OCI-LY3 (cell line): ENCODE measurements around the gene ABHD15.
"Not testable (repeated sequence)": the region's sequence is repeated elsewhere in the genome, so short reads cannot be mapped to it uniquely, and the experiment has no call there.

Experiments
- H2AFZ ChIP-seq: fragments of 200-600, 300-600 bp; shearing (Covaris generic); 2 replicates; pipeline ENCODE4 v1.6.0; 2014; ENCODE audit warnings: antibody characterized with exemption, low read depth, low read length
- H3K27ac ChIP-seq: fragments of 200-600, 300-600 bp; sonication (generic); 2 replicates; pipeline ENCODE4 v1.5.1; 2014; ENCODE audit warnings: mild to moderate bottlenecking, low read length, moderate library complexity, mixed read lengths
- H3K27me3 ChIP-seq: fragments of 200-600, 300-600 bp; sonication (generic); 2 replicates; pipeline ENCODE4 v1.6.1; 2014; ENCODE audit warnings: low read depth, low read length, mixed read lengths
- H3K36me3 ChIP-seq: fragments of 200-600, 300-600 bp; sonication (generic); replicated peaks from 2 replicates; pipeline ENCODE3; 2014; ENCODE audit warnings: low read depth, low read length, mixed read lengths
- H3K4me1 ChIP-seq: fragments of 300-600, 200-600 bp; sonication (generic); 2 replicates; pipeline ENCODE4 v1.6.1; 2014; ENCODE audit warnings: low read length, mixed read lengths
- H3K4me2 ChIP-seq: fragments of 200-600, 300-600 bp; sonication (generic); 2 replicates; pipeline ENCODE4 v1.6.1; 2014; ENCODE audit warnings: low read length, mixed read lengths
- H3K4me3 ChIP-seq: fragments of 300-600, 200-600 bp; sonication (generic); 2 replicates; pipeline ENCODE4 v1.5.1; 2014; ENCODE audit warnings: antibody characterized with exemption, mild to moderate bottlenecking, low read length, moderate library complexity
- H3K79me2 ChIP-seq: fragments of 300-600, 200-600 bp; shearing (Covaris generic); 2 replicates; pipeline ENCODE4 v1.6.1; 2014; ENCODE audit warnings: mild to moderate bottlenecking, low read length, mixed read lengths
- H3K9ac ChIP-seq: fragments of 300-600, 200-600 bp; shearing (Covaris generic); 2 replicates; pipeline ENCODE4 v1.6.0; 2014; ENCODE audit warnings: mild to moderate bottlenecking, low read length, moderate library complexity
- H3K9me3 ChIP-seq: fragments of 200-600, 300-600 bp; shearing (Covaris generic); 2 replicates; pipeline ENCODE4 v1.6.1; 2014; ENCODE audit warnings: low read length, mixed read lengths; ENCODE audit not compliant: insufficient read depth
- H4K20me1 ChIP-seq: fragments of 200-600, 300-600 bp; sonication (generic); 2 replicates; pipeline ENCODE4 v1.6.1; 2016; ENCODE audit warnings: low read length, mixed read lengths; ENCODE audit not compliant: insufficient read depth
- EZH2phosphoT487 ChIP-seq: fragments of 200-600 bp; shearing (Covaris generic); IDR thresholded peaks from 2 replicates; pipeline ENCODE4 v1.6.1; 2018; ENCODE audit warnings: antibody characterized with exemption, mixed run types, low read depth
- TF ChIP-seq, protein P1 (sequence below): fragments of 200-600, 300-600 bp; sonication (generic); IDR thresholded peaks from 2 replicates; pipeline ENCODE4 v1.5.1; 2014; ENCODE audit warnings: antibody characterized with exemption, low read length, low read depth

The ABHD15 gene

DNA sequence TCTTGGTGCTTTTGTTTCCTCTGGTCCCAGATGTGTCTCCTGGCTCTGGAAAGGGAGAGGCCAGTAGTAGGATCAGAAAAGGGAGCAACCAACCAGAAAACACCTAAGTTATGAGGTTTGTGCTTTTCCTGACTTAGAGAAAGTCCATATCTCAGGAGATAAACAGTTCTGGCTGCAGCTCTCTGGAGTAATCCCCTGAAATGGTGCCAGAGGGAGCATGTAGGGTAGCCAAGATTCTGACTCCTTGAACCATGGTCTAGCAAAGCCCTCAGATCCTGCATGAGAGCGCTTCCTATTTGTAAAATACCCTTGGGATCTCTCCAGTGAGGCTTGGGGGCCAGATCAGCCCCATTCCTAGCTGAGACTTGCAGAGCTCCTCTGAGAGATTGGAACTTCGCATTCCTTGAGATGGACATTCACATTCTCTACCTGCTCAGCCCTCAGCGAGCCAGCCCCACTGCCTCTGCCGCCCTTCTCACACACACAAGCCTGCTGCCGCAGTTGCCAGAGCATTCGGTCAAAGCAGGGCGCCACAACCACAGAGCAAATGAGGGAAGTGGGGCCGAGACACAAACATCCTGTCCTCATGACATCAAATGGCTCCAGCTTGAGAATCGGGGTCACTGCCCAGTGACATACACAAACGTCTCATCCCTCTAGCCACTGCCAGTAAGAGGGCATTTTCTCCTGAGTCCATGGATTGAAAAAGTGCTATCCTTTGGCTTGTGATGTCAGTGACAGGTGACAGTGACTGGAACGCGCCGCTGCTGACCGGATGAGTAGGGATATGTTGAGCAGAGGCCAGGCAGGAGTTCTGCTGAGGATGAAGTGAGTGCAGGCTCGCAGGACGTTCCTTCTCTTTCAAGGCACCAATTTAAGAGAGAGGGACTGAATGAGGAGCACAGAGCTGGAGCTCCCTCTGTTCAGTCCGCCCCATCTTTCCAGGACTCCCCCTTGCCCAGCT lies 5.0 kb downstream of the ABHD15 start:
- no peaks in the 10 kb centered on the region for H3K9me3 ChIP-seq
- peaks cover 4% of the 10 kb centered on the region; the same call in 1 of the 2 replicates for H4K20me1 ChIP-seq
- H3K27me3 ChIP-seq = no peaks in the 10 kb centered on the region
- TF ChIP-seq, protein P1, sequence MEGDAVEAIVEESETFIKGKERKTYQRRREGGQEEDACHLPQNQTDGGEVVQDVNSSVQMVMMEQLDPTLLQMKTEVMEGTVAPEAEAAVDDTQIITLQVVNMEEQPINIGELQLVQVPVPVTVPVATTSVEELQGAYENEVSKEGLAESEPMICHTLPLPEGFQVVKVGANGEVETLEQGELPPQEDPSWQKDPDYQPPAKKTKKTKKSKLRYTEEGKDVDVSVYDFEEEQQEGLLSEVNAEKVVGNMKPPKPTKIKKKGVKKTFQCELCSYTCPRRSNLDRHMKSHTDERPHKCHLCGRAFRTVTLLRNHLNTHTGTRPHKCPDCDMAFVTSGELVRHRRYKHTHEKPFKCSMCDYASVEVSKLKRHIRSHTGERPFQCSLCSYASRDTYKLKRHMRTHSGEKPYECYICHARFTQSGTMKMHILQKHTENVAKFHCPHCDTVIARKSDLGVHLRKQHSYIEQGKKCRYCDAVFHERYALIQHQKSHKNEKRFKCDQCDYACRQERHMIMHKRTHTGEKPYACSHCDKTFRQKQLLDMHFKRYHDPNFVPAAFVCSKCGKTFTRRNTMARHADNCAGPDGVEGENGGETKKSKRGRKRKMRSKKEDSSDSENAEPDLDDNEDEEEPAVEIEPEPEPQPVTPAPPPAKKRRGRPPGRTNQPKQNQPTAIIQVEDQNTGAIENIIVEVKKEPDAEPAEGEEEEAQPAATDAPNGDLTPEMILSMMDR = no peak
- no peak for TF ChIP-seq EZH2phosphoT487
- no peak overlapping the region for H3K4me2 ChIP-seq
- peaks cover 31% of the 10 kb centered on the region for H3K4me1 ChIP-seq
- no peak overlapping the region for H3K4me3 ChIP-seq
- no peak overlapping the region for H3K9ac ChIP-seq
- H3K79me2 ChIP-seq = peaks cover 26% of the 10 kb centered on the region
- no peak overlapping the region for H2AFZ ChIP-seq
- H3K36me3 ChIP-seq = peaks cover 18% of the 10 kb centered on the region
- no peak overlapping the region for H3K27ac ChIP-seq

DNA sequence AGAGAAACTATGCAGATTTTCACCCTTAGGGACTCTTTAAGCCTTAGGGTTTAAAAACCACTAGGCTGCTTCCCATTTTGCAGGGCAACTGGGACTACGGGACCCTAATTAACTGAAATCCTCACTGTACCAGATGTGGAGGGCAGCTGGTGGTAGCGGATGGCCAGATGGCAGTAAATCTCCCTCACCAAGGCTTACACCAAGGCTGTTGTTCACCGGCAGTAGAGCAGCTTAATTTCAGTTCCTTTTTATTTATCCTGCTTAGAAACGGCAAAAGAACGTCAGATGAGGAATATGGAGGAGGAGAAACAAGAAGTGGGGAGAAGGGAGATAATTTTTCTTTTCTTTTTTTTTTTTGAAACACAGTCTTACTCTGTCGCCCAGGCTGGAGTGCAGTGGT lies 6.5 kb downstream of the ABHD15 start:
- Histone ChIP-seq H3K4me3 (peak overlapping the region; percentile 50), H3K27ac (peak overlapping the region; percentile 29), H3K4me2 (peak overlapping the region; percentile 61), H3K79me2 (peaks cover 13% of the 10 kb centered on the region), H3K27me3 (no peaks in the 10 kb centered on the region), H2AFZ (no peak overlapping the region), H3K4me1 (peaks cover 37% of the 10 kb centered on the region), H3K9me3 (no peaks in the 10 kb centered on the region), H4K20me1 (peaks cover 4% of the 10 kb centered on the region; the same call in 1 of the 2 replicates), H3K36me3 (peaks cover 18% of the 10 kb centered on the region), H3K9ac (no peak overlapping the region)
- TF ChIP-seq, protein P1 = no peak
- TF ChIP-seq EZH2phosphoT487 = no peak

DNA sequence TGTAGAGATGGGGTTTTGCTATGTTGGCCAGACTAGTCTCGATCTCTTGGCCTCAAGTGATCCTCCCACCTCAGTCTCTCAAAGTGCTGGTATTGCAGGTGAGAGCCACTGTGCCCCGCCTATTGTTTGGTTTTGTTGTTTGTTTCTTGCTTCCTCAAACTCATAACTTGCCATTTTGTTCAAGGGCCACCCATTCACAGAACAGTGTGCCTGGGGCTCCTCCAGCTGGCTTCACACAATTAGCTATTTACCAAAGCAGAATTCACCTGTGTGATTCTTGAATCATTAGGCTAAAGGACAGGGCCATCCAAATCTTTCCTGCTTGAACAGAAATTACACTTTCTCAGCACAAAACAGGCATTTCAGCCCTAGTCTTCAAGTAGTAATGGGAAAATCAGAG lies 7.2 kb downstream of the ABHD15 start:
- Histone ChIP-seq H3K79me2 (peaks cover 8% of the 10 kb centered on the region), H3K27ac (0 out of 2 replicates have a peak overlapping the region, but pooled peaks have one; percentile 29), H3K36me3 (peaks cover 18% of the 10 kb centered on the region), H3K9me3 (no peaks in the 10 kb centered on the region), H3K27me3 (no peaks in the 10 kb centered on the region), H3K4me2 (peak overlapping the region; percentile 61; the same call in 1 of the 2 replicates), H2AFZ (no peak overlapping the region), H4K20me1 (peaks cover 4% of the 10 kb centered on the region; the same call in 1 of the 2 replicates), H3K4me3 (no peak overlapping the region), H3K9ac (no peak overlapping the region), H3K4me1 (peaks cover 42% of the 10 kb centered on the region)
- TF ChIP-seq EZH2phosphoT487 = no peak
- TF ChIP-seq, protein P1 = no peak

DNA sequence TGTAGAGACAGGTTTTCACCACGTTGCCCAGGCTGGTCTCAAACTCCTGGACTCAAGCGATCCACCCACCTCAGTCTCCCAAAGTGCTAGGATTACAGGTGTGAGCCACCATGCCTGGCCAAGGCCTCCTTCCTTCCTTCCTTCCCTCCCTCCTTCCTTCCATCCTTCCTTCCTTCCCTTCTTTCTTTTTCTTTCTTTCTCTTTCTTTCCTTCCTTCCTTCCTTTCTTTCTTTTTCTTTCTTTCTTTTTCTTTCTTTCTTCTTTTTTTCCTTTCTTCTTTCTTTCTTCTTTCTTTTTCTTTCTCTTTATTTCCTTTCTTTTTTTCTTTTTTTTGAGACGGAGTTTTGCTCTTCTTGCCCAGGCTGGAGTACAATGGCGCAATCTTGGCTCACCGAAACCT lies 8.7 kb downstream of the ABHD15 start:
- H2AFZ ChIP-seq, H3K9me3 ChIP-seq, H3K27me3 ChIP-seq, H4K20me1 ChIP-seq, H3K4me2 ChIP-seq, H3K79me2 ChIP-seq, H3K9ac ChIP-seq, H3K27ac ChIP-seq, H3K4me3 ChIP-seq: not testable (repeated sequence)
- Histone ChIP-seq H3K36me3 (peaks cover 18% of the 10 kb centered on the region), H3K4me1 (peaks cover 42% of the 10 kb centered on the region)
